Mucosa of descending colon (tissue), 3 donors: ENCODE results near the gene LRP1B. TPM values are rescaled to one million over a fixed set of nuclear protein-coding genes. Genes with fewer than 3 reads are reported as not detected.

ENCODE experiments used
- ATAC-seq: fragments of 200-7000 bp; cut with Tn5 transposase; one replicate; pipeline ENCODE4 v1.9.1; 2020; ENCODE audit warnings: mild to moderate bottlenecking, moderate library complexity
- DNase-seq, 3 donors: peaks; one replicate each; pipeline ENCODE4 v3.0.0-alpha.2; 2020
- H3K36me3 ChIP-seq: fragments of 200-600 bp; one replicate; pipeline ENCODE4 v1.8.0; 2021; ENCODE audit warnings: low read depth, mild to moderate bottlenecking
- H3K4me1 ChIP-seq: fragments of 200-600 bp; one replicate; pipeline ENCODE4 v1.8.0; 2021; ENCODE audit warnings: low read depth, mild to moderate bottlenecking
- H3K4me3 ChIP-seq: fragments of 200-600 bp; one replicate; pipeline ENCODE4 v1.8.0; 2021; ENCODE audit warnings: mild to moderate bottlenecking
- H3K9me3 ChIP-seq: fragments of 200-600 bp; one replicate; pipeline ENCODE4 v1.8.0; 2021; ENCODE audit warnings: mild to moderate bottlenecking
- CTCF ChIP-seq: fragments of 200-600 bp; IDR thresholded peaks from one replicate; pipeline ENCODE4 v1.8.0; 2022; ENCODE audit warnings: antibody characterized with exemption, mild to moderate bottlenecking
- intact Hi-C, 2 donors: fragments of 100-400 bp; cut with DNase I in 1 of 2; cut with micrococcal nuclease in 1 of 2; formaldehyde crosslinking; loops; one replicate each; pipeline versions ENCODE4 v1.11.0 to v1.11.1; 2022; cut with DNase I, micrococcal nuclease
- total RNA-seq, 3 donors: library from RNA; stranded (reverse); fragmentation: NEBNext Ultra II Directional in 2 of 3; extraction: Animal tissue kit (Norgen Biotek cat#: 25700) in 2 of 3; gene quantifications; one replicate each; pipeline versions ENCODE4 v1.2.1 to v1.2.4, GENCODE V29; 2021 to 2023
- donor health status: DM: no; HTN: no; CAD: no; lungs with moderate emphysema.
- donor health status: DM: no; HTN: no; CAD: no.
- donor health status: DM: no; HTN: yes; CAD: no.

The LRP1B gene
- total RNA-seq, 3 donors from 2014 or later: 0.12 to 1.6 (median 0.20) TPM

GRCh38 chr2:141331127-141331526, 799.7 kb downstream of the LRP1B start:
- no peak for DNase-seq
- Histone ChIP-seq H3K9me3 (no peaks in the 10 kb centered on the region), H3K4me1 (no peaks in the 10 kb centered on the region), H3K36me3 (no peaks in the 10 kb centered on the region), H3K4me3 (no peak overlapping the region)
- intact Hi-C loops: no loop called here
- no peak for TF ChIP-seq CTCF
- no peak for ATAC-seq

GRCh38 chr2:141329964-141330363, 800.9 kb downstream of the LRP1B start:
- intact Hi-C loops: no loop called here

GRCh38 chr2:141323571-141323970, 807.2 kb downstream of the LRP1B start:
- no peaks in the 10 kb centered on the region for H3K4me1 ChIP-seq
- DNase-seq (no peak), ATAC-seq (no peak)
- TF ChIP-seq CTCF: no peak
- H3K9me3 ChIP-seq: no peaks in the 10 kb centered on the region
- no peak overlapping the region for H3K4me3 ChIP-seq
- H3K36me3 ChIP-seq: no peaks in the 10 kb centered on the region
- intact Hi-C loops: no loop called here

More at GRCh38 chr2:141329964-141330363, 800.9 kb downstream of the LRP1B start:
- Histone ChIP-seq H3K4me1 (no peaks in the 10 kb centered on the region), H3K36me3 (no peaks in the 10 kb centered on the region), H3K9me3 (no peaks in the 10 kb centered on the region), H3K4me3 (no peak overlapping the region)
- no peak for TF ChIP-seq CTCF
- no peak for DNase-seq
- no peak for ATAC-seq

GRCh38 chr2:141317986-141318385, 812.8 kb downstream of the LRP1B start:
- no peaks in the 10 kb centered on the region for H3K9me3 ChIP-seq
- H3K4me3 ChIP-seq: no peak overlapping the region
- intact Hi-C loops: no loop called here
- TF ChIP-seq CTCF: no peak
- H3K4me1 ChIP-seq: no peaks in the 10 kb centered on the region
- ATAC-seq (no peak), DNase-seq (no peak)
- H3K36me3 ChIP-seq: no peaks in the 10 kb centered on the region

- Histone ChIP-seq H3K4me3 (no peak overlapping the region), H3K36me3 (no peaks in the 10 kb centered on the region), H3K9me3 (no peaks in the 10 kb centered on the region), H3K4me1 (no peaks in the 10 kb centered on the region)
- intact Hi-C loops: no loop called here
- TF ChIP-seq CTCF: no peak
- ATAC-seq (no peak), DNase-seq (no peak)
Observed at GRCh38 chr2:141316606-141317005, 814.2 kb downstream of the LRP1B start.

- Histone ChIP-seq H3K9me3 (no peaks in the 10 kb centered on the region), H3K4me1 (no peaks in the 10 kb centered on the region), H3K4me3 (no peak overlapping the region), H3K36me3 (no peaks in the 10 kb centered on the region)
- no peak for DNase-seq
- no peak for TF ChIP-seq CTCF
- intact Hi-C loops: no loop called here
- no peak for ATAC-seq
Observed at GRCh38 chr2:141316103-141316502, 814.7 kb downstream of the LRP1B start.
